Endothelial cell of umbilical vein (primary cell): ENCODE results near the gene UBE2Q1.

Experiments used
- EZH2 ChIP-seq: IDR thresholded peaks from 2 replicates; pipeline ENCODE4 v1.6.1; 2012; ENCODE audit warnings: borderline replicate concordance, low read depth, mild to moderate bottlenecking, moderate library complexity, low read length, inconsistent platforms; ENCODE audit not compliant: severe bottlenecking
- POLR2AphosphoS5 ChIP-seq: IDR thresholded peaks from 2 replicates; pipeline ENCODE4 v1.6.1; 2012; ENCODE audit warnings: low read depth, mild to moderate bottlenecking, control low read depth, low read length, moderate library complexity; ENCODE audit not compliant: insufficient read depth
- TF ChIP-seq, protein P1 (sequence below), 2 donors: IDR thresholded peaks; 1 replicate in 1 of 2; 2 replicates in 1 of 2; pipeline ENCODE4 v1.5.1; 2011; ENCODE audit warnings: low read length in 2 of 2, mild to moderate bottlenecking in 2 of 2, moderate library complexity in 2 of 2, control low read depth in 1 of 2, inconsistent platforms in 1 of 2, low read depth in 1 of 2; ENCODE audit not compliant: insufficient read depth in 1 of 2; ENCODE audit errors: extremely low read depth in 1 of 2

DNA sequence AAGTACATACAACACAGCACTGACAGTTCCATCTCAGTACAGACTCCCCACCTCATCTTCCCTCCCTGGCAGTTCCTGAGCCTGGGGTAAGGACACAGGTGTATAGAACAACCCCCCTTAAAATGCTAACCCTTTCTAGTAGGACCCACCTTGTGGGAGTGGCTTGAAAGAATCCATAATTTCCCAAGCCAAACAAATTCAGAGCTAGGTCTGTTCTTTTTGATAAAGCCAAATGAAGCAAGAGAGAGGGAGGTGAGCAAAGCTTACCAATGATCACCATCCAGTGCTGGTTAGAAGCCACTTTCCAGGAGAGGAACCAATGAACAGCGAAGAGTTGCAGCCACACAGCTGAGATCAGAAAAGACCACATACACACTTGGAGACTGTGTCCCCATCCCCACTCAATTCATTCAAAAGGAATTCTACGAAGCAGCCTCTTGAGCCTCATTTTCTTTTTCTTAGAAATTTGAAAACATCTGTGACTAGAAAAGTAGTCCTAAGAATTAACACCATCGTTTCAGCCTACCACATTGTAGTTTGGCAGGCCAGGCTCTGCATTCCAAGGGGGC lies 9.2 kb downstream of the UBE2Q1 start:
- TF ChIP-seq EZH2 (no peak), POLR2AphosphoS5 (no peak)
- TF ChIP-seq, protein P1, sequence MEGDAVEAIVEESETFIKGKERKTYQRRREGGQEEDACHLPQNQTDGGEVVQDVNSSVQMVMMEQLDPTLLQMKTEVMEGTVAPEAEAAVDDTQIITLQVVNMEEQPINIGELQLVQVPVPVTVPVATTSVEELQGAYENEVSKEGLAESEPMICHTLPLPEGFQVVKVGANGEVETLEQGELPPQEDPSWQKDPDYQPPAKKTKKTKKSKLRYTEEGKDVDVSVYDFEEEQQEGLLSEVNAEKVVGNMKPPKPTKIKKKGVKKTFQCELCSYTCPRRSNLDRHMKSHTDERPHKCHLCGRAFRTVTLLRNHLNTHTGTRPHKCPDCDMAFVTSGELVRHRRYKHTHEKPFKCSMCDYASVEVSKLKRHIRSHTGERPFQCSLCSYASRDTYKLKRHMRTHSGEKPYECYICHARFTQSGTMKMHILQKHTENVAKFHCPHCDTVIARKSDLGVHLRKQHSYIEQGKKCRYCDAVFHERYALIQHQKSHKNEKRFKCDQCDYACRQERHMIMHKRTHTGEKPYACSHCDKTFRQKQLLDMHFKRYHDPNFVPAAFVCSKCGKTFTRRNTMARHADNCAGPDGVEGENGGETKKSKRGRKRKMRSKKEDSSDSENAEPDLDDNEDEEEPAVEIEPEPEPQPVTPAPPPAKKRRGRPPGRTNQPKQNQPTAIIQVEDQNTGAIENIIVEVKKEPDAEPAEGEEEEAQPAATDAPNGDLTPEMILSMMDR (IDR thresholded peaks at IDR 0.05; ENCODE audit: extremely low read depth in 1 of 2, insufficient read depth in 1 of 2, low read depth in 1 of 2, low read length in 2 of 2) = no peak
